ENCODE measurements around the gene SNCA.

Gene SNCA

DNA sequence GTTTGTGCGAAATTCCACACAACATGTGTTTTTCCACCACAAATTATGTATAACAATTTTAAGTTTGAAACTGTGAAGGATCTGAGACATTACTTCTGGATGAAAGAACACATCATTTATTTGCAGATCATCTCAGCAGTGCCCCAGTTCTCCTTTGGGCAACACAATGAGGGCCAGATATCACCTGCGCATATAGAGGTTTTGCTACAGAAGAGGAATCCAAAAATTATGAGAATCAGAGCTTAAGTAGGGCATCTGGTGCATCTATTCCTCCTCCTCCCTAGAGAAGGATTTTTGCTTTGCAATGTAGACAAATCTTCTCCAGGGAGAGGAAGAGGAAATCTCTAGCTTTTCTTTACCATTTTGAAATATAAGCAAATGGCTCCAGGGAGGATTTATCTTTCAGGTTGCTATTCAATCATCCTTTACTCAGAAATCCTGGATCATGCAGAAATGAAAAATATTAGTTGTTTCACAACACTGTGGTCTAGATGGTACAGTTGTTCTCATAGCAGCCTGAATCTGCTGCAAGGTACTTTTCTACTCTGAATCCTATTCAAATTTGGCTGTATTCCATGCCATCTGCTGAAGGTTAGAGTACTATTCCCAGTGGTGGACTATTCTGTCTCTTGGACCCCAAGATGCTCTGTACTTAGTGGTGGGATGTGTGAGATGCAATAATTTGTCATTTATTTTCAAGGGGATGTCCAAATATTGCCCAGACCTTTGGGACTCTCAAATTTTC, 132.1 kb downstream of the SNCA start:
- no peak for DNase-seq (ENCODE audit: low read depth)

DNA sequence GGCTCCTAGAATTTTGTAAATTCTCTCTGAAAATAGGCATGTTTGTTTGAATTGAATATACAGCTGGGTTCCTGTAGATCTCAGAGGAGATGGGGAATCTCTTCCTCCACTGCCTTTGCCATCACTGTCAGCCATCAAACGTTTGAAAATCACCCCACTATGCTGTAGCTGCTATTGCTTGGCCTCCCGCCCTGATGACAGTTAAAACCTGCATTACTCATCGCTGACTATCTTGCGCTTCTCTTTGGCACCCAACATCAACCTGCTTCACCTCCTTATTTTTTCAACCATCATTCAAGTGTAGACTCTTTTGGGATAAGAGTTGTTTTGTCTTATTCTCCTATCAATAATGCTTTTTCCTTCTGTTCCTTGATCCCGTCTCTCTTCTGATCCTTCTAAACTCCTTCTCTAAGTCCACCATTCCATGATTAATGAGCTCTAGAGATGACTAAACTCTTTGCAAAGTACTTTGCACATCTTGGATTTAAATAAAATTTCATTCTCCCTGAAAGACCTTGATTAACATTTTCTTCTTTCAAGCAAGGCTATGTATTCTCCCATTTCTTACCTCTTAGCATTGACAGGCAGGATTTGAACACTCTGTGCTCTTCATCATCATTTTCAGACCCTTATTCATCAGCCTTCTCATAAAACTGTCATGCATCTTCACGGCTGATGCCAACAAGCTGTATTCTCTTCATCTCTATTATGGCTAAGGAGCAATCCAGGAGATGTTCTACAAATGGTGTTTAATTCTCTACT, 133.0 kb downstream of the SNCA start:
- no peak for DNase-seq (ENCODE audit: low read depth)

DNA sequence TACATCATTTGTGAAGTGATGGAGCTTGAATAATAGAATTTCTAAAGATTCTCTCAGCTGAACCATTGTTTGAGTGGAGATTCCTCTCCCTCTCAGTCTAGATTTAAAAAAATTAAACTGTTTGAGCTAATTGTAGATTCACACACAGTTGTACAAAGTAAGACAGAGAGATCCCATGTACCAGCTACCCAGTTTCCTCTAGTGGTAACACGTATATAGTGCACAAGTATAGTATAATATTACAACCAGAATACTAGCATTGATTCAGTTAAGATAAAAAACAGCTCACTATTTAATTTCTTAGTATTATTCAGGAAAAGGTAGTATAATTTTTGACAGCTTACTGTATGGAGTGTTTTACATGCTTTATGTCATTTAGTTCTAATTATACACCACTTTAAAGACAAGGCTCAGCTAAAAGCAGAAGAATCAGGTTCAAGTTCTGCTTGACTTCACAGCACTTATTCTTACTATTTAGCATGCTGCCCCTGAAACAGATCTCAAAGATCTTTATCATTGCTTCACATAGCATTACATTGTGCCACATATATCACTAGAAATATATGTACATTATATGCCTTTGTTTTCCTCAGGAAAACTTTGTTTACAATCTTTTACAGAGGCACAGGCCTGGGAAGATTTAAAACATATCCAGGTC, 136.1 kb downstream of the SNCA start:
- no peak for DNase-seq (ENCODE audit: low read depth)

- DNase-seq (ENCODE audit: low read depth) = no peak
Observed at GRCh38 chr4:89685690-89686089, 151.3 kb downstream of the SNCA start.

DNA sequence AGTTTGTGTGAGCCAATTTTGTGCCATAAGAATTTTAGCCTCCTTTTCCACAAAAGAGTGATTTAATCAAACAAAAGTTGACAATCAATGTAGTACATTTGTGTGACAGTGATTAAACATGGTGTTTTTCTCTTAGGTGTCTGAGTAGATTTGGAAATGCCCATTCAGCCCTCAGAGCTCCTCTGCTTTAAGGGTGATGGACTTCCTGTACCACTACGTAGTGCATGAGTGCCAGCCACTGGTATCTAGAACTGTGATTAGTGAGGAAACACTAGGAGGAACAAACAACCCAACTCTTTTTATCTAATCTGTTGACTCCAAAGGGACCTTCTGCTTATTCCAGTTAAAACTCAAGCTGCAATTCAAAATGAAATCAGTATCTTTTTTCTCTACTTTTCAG, 151.7 kb downstream of the SNCA start:
- no peak for DNase-seq (ENCODE audit: low read depth)

DNA sequence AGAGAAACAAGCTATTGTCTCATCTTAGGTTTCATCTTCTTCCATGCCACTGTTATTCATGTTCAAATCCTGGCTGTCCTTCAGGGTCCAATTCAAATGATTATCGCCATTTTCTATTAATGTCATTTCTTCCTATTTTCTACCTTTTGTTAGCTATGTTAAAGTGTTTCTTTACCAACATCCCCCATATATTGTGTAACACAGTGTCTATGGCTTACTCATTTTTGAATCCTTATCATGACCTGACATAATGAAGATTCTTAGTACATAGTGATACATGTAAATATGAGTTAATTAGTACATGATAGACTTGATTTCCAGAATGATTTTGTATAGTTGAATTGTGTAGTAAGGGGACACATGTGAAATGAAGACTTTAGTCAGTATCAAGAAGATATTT, 152.4 kb downstream of the SNCA start:
- no peak for DNase-seq (ENCODE audit: low read depth)

GRCh38 chr4:89682808-89683207, 154.2 kb downstream of the SNCA start:
- no peak for DNase-seq (ENCODE audit: low read depth)

DNA sequence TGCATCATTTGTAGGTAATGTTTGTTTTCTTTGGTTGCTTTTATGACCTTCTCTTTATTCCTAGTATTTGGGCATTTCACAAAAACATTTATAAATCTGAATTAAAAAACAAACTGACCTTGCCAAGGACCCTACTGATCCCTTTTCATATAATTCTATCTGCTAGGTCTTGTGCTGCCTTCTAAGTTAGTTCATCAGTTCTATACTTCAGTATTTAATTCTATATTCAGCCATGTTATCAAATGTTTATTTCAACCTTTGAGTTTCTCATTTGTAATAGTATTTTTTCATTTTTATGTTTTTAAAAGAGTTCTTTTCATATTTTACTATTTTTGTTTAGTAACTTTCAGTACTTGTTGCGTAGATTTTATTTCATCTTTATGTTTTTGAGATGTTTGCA, 155.3 kb downstream of the SNCA start:
- no peak for DNase-seq (ENCODE audit: low read depth)

DNA sequence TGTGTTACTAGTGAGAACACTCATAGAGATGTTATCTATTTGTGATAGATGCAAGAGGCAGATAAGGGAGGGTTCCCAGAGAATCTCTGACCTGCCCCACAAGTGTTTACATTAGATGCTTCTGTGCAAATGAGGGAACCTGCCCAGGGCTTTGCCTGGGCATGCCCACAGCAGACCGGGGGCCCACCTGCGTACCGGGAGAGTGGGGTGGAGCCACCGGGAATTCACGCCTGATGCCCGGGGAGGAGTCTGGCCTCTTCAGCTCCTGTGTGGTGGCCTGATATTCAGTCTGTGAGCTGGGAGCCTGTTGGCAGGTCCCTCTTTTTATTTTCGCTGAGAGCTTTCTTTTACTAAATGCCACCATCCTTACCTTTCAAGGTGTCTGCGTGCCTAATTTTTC, 155.7 kb downstream of the SNCA start:
- no peak for DNase-seq (ENCODE audit: low read depth)

DNA sequence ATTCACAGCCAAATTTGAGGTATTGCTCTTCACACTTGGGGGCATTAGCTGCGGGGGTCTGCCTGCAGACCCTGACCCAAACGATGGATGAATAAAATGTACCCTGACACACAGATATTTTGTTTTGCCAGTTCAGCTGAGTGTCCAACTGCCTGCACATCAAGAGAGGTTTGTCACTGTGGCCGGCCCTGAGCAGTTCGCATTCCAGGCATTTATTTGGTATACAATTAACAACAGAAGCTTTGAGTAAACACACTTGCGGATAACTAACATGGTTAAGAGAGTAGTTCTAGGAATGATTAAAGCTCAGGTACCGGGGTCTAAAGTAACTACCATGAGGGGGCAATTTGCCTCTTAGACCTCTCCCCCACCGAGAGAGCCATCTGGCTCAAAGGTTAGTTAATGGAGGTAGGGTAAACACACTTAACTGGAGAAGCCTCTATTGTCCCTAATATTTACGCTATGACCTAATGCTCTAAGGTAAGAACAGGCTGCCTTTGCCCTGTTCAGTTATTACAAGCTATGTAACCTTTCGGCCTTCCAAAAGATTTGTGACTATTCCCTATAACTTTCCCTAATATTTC, 162.0 kb downstream of the SNCA start:
- DNase-seq (ENCODE audit: low read depth) = no peak
